Measurements from ENCODE around the gene ENPP3.

DNA sequence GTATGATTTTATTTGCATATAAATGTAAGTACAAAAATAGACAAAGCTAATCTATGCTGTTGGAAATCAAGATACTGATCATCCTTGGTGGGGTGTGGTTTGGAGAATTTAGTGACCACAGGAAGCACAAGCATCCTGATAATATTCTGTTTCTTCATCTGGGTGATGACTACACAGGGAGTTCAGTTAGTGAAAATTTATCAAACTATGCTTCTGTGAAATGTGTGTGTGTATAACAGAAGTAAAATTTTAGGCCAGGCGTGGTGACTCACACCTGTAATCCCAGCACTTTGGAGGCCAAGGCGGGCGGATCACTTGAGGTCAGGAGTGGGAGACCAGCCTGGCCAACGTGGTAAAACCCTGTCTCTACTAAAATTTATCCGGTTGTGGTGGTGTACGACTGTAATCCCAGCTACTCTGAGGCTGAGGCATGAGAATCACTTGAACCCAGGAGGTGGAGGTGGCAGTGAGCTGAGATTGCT lies 20.6 kb downstream of the ENPP3 start:
- TF ChIP-seq, protein P1, sequence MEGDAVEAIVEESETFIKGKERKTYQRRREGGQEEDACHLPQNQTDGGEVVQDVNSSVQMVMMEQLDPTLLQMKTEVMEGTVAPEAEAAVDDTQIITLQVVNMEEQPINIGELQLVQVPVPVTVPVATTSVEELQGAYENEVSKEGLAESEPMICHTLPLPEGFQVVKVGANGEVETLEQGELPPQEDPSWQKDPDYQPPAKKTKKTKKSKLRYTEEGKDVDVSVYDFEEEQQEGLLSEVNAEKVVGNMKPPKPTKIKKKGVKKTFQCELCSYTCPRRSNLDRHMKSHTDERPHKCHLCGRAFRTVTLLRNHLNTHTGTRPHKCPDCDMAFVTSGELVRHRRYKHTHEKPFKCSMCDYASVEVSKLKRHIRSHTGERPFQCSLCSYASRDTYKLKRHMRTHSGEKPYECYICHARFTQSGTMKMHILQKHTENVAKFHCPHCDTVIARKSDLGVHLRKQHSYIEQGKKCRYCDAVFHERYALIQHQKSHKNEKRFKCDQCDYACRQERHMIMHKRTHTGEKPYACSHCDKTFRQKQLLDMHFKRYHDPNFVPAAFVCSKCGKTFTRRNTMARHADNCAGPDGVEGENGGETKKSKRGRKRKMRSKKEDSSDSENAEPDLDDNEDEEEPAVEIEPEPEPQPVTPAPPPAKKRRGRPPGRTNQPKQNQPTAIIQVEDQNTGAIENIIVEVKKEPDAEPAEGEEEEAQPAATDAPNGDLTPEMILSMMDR (IDR thresholded peaks at IDR 0.05; ENCODE audit: low read depth, low read length, poor library complexity, severe bottlenecking), result no peak
- no peak for TF ChIP-seq EZH2phosphoT487 (IDR thresholded peaks at IDR 0.05; ENCODE audit: borderline replicate concordance, low read length)
